ENCODE measurements around the gene TROAP.

The TROAP gene

DNA sequence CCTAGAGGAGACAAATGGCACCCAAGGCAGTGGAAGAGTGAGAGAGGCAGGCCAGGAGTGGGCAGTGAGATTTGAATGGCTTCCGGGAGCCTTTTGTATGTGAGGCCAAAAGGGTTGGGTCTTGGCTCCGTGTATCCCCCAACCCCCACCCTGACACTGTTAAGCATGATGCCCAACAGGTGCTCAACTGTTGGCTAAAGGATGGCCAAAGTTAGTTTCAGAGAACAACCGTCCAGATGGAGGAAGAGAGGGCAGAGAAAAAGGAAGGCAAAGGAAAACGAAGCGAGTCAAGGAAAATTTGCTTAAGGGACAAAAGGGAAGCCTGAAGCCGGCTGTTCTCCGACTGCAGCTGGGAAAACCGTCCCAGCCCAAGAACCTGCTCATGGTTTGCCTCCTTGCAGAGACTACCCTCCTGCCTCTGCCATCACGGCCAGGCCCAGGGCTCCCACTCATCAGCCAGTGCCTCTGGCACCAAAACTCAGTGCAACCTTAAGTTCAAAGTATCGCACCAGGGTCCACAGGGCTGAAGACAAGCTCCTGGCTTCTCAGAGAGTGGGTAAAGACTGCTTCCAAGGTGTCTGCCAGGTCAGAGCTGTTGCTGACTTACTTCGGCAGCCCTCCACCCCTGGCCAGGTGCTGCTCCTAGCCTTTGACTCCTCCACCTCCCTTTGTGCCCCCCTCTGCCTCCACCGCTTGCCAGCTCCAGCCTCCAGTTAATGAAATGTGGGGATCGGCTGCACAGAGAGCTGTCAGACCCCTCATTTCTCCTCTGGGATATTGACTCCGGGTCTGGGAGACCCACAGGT, 18.1 kb downstream of the TROAP start:
- Histone ChIP-seq H3K4me3 (ENCODE audit: low read depth in 1 of 2, low read length in 2 of 2) (no peak overlapping the region), H3K9me3 (ENCODE audit: low read length) (no peaks in the 10 kb centered on the region), H3K27me3 (ENCODE audit: control insufficient read depth in 1 of 2, insufficient read depth in 2 of 2, low read length in 2 of 2) (peaks cover 54 to 87% of the 10 kb centered on the region in 2 donors), H3K36me3 (ENCODE audit: insufficient read depth, low read length) (no peaks in the 10 kb centered on the region), H3K27ac (ENCODE audit: low read depth, low read length) (no peak overlapping the region), H3K4me1 (ENCODE audit: insufficient read depth, low read length) (peaks cover 31% of the 10 kb centered on the region), H3K9ac (ENCODE audit: low read length) (no peak overlapping the region)

- Histone ChIP-seq H3K27ac (ENCODE audit: low read depth, low read length) (no peak overlapping the region), H3K9ac (ENCODE audit: low read length) (no peak overlapping the region), H3K4me1 (ENCODE audit: insufficient read depth, low read length) (peaks cover 35% of the 10 kb centered on the region), H3K36me3 (ENCODE audit: insufficient read depth, low read length) (no peaks in the 10 kb centered on the region), H3K4me3 (ENCODE audit: low read depth in 1 of 2, low read length in 2 of 2) (peak overlapping the region in 1 of 2 donors; percentile 29), H3K27me3 (ENCODE audit: control insufficient read depth in 1 of 2, insufficient read depth in 2 of 2, low read length in 2 of 2) (peaks cover 54 to 87% of the 10 kb centered on the region in 2 donors), H3K9me3 (ENCODE audit: low read length) (no peaks in the 10 kb centered on the region)
Measured at GRCh38 chr12:49341777-49342065, 18.7 kb downstream of the TROAP start.

- no peak overlapping the region for H3K9ac ChIP-seq (ENCODE audit: low read length)
- H3K36me3 ChIP-seq (ENCODE audit: insufficient read depth, low read length) = no peaks in the 10 kb centered on the region
- H3K27me3 ChIP-seq (ENCODE audit: control insufficient read depth in 1 of 2, insufficient read depth in 2 of 2, low read length in 2 of 2) = peaks cover 54 to 87% of the 10 kb centered on the region in 2 donors
- peaks cover 39% of the 10 kb centered on the region for H3K4me1 ChIP-seq (ENCODE audit: insufficient read depth, low read length)
- H3K27ac ChIP-seq (ENCODE audit: low read depth, low read length) = no peak overlapping the region
- no peaks in the 10 kb centered on the region for H3K9me3 ChIP-seq (ENCODE audit: low read length)
- peak overlapping the region; percentile 29 to 43 for H3K4me3 ChIP-seq (ENCODE audit: low read depth in 1 of 2, low read length in 2 of 2)
Measured at GRCh38 chr12:49342066-49342913, 19.2 kb downstream of the TROAP start.

DNA sequence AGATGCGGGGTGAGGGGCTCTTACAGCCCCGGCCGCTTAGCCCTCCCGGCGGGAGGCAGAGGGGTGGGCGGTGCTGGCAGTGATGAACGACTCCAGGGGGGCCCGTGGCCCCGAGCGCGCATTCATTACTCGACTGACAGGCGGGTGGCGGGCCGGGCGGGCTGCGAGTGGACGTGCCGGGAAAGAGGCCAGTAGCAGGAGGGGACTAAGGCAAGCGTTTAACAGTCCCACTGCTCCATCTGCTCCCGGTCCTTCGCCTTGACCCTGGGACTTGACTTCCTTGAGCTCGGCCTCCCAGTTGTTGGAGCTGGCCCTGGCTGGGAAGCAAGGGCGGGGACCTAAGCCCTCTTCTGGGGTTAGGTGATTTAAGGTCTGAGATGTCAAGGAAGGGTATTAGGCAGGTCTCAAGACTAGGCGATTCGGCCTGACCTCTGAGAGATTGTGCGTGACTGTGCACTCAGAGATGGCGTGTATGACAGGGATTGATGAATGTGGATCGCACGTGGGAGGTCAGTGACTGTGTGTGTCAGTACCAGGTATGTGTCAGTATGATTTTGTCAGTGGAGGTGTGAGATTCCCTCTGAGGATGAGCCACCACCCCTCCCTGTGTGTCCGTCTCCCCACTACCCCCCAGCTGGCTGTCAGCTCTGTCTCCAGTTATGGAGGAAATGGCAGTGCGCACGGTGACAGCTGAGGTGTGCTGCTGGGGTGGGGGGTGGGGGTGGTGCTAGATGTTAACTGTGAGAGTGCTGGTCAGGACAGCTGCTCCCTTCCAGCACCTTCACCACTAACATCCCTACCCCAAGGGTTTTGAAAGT, 20.1 kb downstream of the TROAP start:
- Histone ChIP-seq H3K36me3 (ENCODE audit: insufficient read depth, low read length) (no peaks in the 10 kb centered on the region), H3K27ac (ENCODE audit: low read depth, low read length) (no peak overlapping the region), H3K9ac (ENCODE audit: low read length) (no peak overlapping the region), H3K4me1 (ENCODE audit: insufficient read depth, low read length) (peaks cover 47% of the 10 kb centered on the region), H3K9me3 (ENCODE audit: low read length) (no peaks in the 10 kb centered on the region), H3K4me3 (ENCODE audit: low read depth in 1 of 2, low read length in 2 of 2) (peak overlapping the region; percentile 29 to 43), H3K27me3 (ENCODE audit: control insufficient read depth in 1 of 2, insufficient read depth in 2 of 2, low read length in 2 of 2) (peaks cover 52 to 87% of the 10 kb centered on the region in 2 donors)

GRCh38 chr12:49344486-49345050, 21.5 kb downstream of the TROAP start:
- Histone ChIP-seq H3K27ac (ENCODE audit: low read depth, low read length) (no peak overlapping the region), H3K9me3 (ENCODE audit: low read length) (no peaks in the 10 kb centered on the region), H3K36me3 (ENCODE audit: insufficient read depth, low read length) (no peaks in the 10 kb centered on the region), H3K4me3 (ENCODE audit: low read depth in 1 of 2, low read length in 2 of 2) (no peak overlapping the region), H3K27me3 (ENCODE audit: control insufficient read depth in 1 of 2, insufficient read depth in 2 of 2, low read length in 2 of 2) (peaks cover 62 to 88% of the 10 kb centered on the region in 2 donors), H3K4me1 (ENCODE audit: insufficient read depth, low read length) (peaks cover 49% of the 10 kb centered on the region), H3K9ac (ENCODE audit: low read length) (no peak overlapping the region)

- Histone ChIP-seq H3K4me1 (ENCODE audit: insufficient read depth, low read length) (peaks cover 49% of the 10 kb centered on the region), H3K9me3 (ENCODE audit: low read length) (no peaks in the 10 kb centered on the region), H3K27me3 (ENCODE audit: control insufficient read depth in 1 of 2, insufficient read depth in 2 of 2, low read length in 2 of 2) (peaks cover 67 to 84% of the 10 kb centered on the region in 2 donors), H3K27ac (ENCODE audit: low read depth, low read length) (no peak overlapping the region), H3K4me3 (ENCODE audit: low read depth in 1 of 2, low read length in 2 of 2) (peak overlapping the region; percentile 35 to 57), H3K9ac (ENCODE audit: low read length) (no peak overlapping the region), H3K36me3 (ENCODE audit: insufficient read depth, low read length) (no peaks in the 10 kb centered on the region)
Measured at GRCh38 chr12:49345051-49345824, 22.2 kb downstream of the TROAP start.

- Histone ChIP-seq H3K9ac (ENCODE audit: low read length) (no peak overlapping the region), H3K4me3 (ENCODE audit: low read depth in 1 of 2, low read length in 2 of 2) (peak overlapping the region; percentile 35 to 57), H3K27me3 (ENCODE audit: control insufficient read depth in 1 of 2, insufficient read depth in 2 of 2, low read length in 2 of 2) (peaks cover 68 to 88% of the 10 kb centered on the region in 2 donors), H3K4me1 (ENCODE audit: insufficient read depth, low read length) (peaks cover 49% of the 10 kb centered on the region), H3K9me3 (ENCODE audit: low read length) (no peaks in the 10 kb centered on the region), H3K27ac (ENCODE audit: low read depth, low read length) (no peak overlapping the region), H3K36me3 (ENCODE audit: insufficient read depth, low read length) (no peaks in the 10 kb centered on the region)
Measured at GRCh38 chr12:49345825-49346658, 23.0 kb downstream of the TROAP start.

DNA sequence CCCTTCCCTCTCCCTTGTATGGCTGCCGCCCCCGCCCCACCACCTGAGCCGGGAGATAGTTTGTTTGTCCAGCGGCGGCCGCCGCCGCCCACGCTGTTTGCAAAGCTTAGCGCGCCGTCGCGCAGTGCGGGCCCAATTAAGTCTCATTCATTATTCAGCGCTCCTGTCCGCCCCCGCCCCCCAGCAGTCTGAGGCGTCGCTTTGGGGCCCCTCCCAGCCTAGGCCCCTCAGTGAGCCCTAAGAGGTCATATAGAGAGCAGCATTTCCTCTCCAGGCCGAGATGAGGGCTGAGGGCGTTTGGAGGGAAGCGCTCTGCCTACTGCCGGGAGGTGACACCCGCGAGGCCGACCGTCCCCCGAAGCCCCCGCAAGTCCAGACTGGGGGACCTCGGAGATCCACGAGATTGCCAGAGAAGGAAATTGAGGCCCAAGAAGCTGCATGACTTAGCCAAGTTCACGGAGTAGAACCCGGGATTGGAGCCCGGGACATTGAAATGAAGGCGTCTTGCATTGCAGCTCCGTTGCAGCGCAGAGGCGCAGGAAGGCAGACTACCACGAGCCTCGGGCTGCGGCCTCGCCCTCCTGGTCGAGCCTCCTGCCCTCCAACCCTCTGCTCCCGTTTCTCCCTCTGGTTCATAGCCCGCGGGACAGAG, 23.7 kb downstream of the TROAP start, which contains the start of gene DNAJC22:
TSS of gene DNAJC22 (plus strand) at position 230 of the 652 bp plus-strand sequence. CDS start 1,985 bp downstream, outside the sequence.
- peaks cover 49% of the 10 kb centered on the region for H3K4me1 ChIP-seq (ENCODE audit: insufficient read depth, low read length)
- H3K27me3 ChIP-seq (ENCODE audit: control insufficient read depth in 1 of 2, insufficient read depth in 2 of 2, low read length in 2 of 2) = peaks cover 72 to 91% of the 10 kb centered on the region in 2 donors
- H3K4me3 ChIP-seq (ENCODE audit: low read depth in 1 of 2, low read length in 2 of 2) = peak within 1 kb of the TSS; percentile 35 to 57
- no peaks in the 10 kb centered on the region for H3K9me3 ChIP-seq (ENCODE audit: low read length)
- H3K9ac ChIP-seq (ENCODE audit: low read length) = no peak within 1 kb of the TSS
- H3K36me3 ChIP-seq (ENCODE audit: insufficient read depth, low read length) = no peaks in the 10 kb centered on the region
- no peak within 1 kb of the TSS for H3K27ac ChIP-seq (ENCODE audit: low read depth, low read length)

DNA sequence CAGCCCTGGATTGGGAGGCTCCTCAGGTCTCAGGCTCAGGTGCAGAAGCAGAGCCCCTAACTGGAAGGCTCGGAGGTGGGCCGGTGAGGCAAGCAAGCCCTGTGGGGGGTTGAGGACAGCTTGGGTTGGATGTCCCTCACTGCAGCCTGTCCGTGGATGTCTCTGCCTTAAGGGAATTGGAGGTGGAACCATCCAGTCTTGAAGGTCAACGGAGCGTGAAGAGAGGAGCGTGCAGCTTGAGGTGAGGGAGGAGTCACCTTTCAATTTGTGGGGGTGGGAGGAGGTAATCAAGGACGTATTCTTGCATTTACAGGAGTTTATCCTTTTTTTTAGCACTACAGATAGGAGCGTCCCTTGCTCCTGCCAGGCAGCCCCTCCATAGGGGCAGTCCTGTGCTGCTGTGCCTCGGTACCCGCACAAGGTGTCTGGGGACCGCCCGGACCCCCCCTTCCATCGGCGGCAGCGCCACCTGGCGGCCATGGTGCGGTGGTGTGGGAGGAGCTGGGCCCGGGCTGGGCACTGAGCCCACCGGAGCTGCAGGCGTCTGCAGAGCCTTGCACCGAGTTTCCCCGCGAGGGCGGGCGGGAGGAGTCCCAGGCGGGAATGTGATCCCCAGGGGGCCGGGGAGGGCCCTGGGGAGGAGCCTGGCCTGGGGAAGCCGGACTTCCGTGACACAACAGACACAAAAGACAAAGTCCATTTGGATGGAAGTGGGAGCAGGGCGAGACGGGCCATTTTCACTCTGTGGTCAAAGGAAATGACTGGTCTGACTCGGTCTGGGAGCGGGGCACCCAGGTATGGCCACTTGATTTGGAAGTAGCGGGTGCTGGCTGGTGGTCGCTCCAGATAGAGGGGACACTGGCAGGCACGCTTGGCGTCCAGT, 24.5 kb downstream of the TROAP start:
- Histone ChIP-seq H3K27me3 (ENCODE audit: control insufficient read depth in 1 of 2, insufficient read depth in 2 of 2, low read length in 2 of 2) (peaks cover 71 to 83% of the 10 kb centered on the region in 2 donors), H3K27ac (ENCODE audit: low read depth, low read length) (no peak overlapping the region), H3K9ac (ENCODE audit: low read length) (no peak overlapping the region), H3K36me3 (ENCODE audit: insufficient read depth, low read length) (no peaks in the 10 kb centered on the region), H3K4me3 (ENCODE audit: low read depth in 1 of 2, low read length in 2 of 2) (peak overlapping the region; percentile 3 to 57), H3K4me1 (ENCODE audit: insufficient read depth, low read length) (peaks cover 45% of the 10 kb centered on the region), H3K9me3 (ENCODE audit: low read length) (no peaks in the 10 kb centered on the region)

Data from muscle layer of colon (tissue), 2 donors.